LNCaP clone FGC (cell line): ENCODE results near the gene EPC2.
A peak's percentile ranks its signal among the peaks of the same experiment; 100 is the strongest.

ENCODE experiments used
- DNase-seq: peaks from one replicate; pipeline ENCODE4 v3.0.0-alpha.2; 2011; ENCODE audit warnings: low read depth
- H3K4me3 ChIP-seq: 2 replicates; pipeline ENCODE4 v1.5.1; 2011; ENCODE audit warnings: mild to moderate bottlenecking, low read depth, low read length, control low read depth
- TF ChIP-seq, protein P1 (sequence below): IDR thresholded peaks from 2 replicates; pipeline ENCODE4 v1.5.1; 2012; ENCODE audit warnings: mild to moderate bottlenecking; ENCODE audit not compliant: control insufficient read depth, insufficient read depth; ENCODE audit errors: extremely low read depth

Gene EPC2

DNA sequence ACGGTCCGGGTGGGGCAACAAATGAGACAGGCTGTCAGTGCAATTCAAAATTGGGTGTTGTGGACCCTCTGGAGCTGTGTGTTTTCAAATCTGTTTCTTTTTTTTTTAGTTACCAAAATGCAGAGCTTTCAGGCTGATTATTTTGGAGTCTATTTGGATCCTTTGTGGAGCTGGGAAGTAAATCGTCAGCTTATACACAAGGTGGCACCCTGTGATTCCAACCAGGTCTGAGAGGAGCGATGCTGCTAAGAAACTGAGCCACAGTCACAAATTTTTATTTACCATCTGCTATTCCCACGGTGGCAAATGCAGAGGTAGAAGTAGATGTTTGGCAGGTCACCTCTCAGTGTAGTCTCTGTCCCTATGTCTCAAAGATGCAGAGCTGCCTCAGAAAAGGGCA, 3.8 kb upstream of the EPC2 start:
- TF ChIP-seq, protein P1, sequence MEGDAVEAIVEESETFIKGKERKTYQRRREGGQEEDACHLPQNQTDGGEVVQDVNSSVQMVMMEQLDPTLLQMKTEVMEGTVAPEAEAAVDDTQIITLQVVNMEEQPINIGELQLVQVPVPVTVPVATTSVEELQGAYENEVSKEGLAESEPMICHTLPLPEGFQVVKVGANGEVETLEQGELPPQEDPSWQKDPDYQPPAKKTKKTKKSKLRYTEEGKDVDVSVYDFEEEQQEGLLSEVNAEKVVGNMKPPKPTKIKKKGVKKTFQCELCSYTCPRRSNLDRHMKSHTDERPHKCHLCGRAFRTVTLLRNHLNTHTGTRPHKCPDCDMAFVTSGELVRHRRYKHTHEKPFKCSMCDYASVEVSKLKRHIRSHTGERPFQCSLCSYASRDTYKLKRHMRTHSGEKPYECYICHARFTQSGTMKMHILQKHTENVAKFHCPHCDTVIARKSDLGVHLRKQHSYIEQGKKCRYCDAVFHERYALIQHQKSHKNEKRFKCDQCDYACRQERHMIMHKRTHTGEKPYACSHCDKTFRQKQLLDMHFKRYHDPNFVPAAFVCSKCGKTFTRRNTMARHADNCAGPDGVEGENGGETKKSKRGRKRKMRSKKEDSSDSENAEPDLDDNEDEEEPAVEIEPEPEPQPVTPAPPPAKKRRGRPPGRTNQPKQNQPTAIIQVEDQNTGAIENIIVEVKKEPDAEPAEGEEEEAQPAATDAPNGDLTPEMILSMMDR = peak; percentile 54
- DNase-seq = no peak
- H3K4me3 ChIP-seq = no peak overlapping the region

DNA sequence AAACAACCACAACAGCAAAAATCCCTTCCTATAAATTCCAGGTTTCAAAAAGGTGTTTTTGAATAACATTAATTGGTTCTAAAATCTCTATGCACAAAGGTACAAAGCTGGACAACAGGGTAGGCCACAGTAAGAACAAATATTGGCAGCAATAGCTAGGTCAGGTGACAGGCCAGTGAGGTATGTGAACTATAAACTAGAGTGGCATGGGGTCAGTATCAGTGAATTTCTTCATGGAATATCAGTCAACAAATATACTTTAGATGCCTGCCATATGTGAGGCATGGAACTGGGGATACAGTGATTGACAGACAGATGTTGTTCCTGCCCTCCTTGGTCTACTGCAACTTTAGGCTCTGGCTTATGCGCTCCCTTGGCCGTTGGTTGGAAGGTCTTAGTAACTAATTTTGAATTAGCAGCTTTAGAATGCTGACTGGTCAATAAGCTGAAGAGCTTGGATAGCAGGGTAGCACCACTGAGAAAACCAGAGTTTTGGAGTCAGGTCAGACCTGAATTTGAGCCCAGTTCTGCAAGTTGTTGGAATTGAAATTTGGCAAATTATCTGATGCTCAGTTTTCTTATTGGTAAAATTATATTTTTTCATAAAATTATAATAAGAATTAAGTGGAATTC, 2.3 kb upstream of the EPC2 start:
- TF ChIP-seq, protein P1 = no peak
- no peak overlapping the region for H3K4me3 ChIP-seq
- no peak for DNase-seq

DNA sequence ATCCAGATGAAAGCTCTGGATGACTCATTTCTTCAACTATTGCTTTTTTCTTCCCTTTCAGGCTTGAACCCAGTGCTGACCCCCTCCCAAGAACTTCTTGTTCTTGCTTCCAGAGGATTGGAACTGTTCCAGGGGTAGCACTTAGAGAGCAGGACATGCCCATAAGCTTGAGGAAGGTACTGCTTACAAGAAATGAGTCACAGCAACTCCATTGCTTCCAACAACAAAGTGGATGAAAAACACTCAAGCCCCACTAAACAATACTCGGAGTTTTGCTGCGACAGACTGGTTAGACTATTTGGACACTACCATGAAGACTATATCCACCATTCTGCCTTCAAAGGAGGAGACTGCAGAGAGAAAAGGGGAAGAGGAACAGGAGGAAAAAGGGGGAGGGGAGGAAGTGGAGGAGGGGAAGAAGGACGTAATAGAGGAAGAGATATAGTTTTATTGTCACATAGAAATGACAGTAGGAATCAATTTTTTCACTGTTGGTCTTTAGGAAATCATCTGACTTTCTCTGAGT, 1.6 kb upstream of the EPC2 start:
- TF ChIP-seq, protein P1 = no peak
- DNase-seq = no peak
- no peak overlapping the region for H3K4me3 ChIP-seq

DNA sequence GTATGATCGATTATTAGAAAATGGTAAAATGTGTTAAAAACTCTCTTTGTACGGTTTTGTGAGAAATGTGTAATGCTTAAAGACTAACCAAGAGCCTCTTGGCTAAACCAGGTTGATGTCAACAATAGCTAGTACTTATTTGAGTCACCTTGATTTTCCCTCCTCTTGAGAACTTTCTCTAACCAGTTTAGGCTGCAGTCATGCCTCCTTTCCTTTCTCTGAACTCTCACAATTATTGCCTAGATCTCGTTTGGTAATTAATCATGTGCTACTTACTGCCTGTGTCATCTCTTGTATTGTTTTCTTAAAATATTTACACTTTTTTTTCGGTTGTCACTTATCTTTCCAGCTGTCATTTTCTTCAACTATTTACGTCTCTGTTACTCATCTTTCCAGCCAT, 1.1 kb upstream of the EPC2 start:
- no peak for DNase-seq
- TF ChIP-seq, protein P1 = no peak
- peak overlapping the region; percentile 90 for H3K4me3 ChIP-seq

DNA sequence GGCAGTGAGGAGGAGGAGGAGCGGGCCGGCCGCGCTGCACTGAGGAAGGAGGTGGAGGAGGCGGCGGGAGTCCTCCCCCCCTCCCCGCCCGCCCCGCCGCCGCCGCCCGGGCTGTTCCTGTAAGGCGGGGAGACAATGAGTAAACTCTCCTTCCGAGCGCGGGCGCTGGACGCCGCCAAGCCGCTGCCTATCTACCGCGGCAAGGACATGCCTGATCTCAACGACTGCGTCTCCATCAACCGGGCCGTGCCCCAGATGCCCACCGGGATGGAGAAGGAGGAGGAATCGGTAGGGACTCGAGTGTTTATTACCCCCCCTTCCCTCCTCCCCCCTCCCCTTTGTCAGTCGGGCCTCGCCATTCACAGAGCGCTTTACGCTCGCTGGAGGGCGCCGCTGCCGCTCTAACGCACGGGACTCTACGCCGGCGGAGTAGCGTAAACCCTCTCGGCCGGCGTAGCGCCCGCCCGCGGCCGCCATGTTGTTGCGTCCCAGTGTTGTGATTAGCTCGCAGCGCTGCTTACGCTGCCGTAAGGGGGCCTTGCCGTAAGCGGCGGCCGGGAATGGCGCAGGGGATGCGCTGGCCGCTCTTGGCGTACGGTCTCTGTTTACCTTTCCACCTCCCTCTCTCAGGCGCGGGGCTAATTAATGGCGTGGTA, 460 bp downstream of the EPC2 start:
- peak overlapping the region; percentile 90 for H3K4me3 ChIP-seq
- peak; percentile 66 for DNase-seq
- TF ChIP-seq, protein P1 = peak; percentile 59

DNA sequence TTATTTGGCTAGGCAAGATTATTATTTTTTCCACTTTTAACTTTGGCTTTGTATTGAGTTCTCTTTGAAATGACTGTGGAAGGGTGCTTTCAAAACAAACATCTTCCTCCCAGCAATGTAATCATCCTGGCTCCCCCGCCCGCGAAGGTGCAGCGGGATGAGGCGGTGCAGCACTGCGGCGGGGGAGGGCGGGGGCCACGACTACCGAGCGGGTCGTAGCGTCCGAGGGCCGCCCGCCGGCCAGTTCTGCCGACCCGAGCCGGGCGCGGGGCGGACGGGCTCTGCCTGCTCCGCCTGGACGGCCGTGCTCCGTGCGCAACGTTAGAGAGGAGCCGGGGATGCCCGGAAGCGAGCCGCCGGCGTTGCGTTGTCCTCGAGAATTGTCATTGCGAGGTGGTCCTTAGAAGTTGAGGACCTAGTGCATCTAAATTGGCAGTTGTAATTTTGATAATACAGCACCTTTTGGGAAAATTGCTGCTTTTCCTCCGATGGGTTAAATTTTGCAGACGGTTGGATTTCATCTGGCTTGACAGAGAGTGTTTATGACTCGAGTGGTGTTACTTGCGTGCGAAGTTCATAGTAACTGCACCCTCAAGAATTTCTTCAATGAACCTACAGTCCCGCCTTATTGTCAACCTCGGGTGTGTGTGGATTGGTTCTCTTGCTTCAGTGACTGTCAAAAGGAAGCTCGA, 1.1 kb downstream of the EPC2 start:
- peak; percentile 68 for DNase-seq
- peak overlapping the region; percentile 90 for H3K4me3 ChIP-seq
- TF ChIP-seq, protein P1 = no peak
